Measurements from ENCODE around the gene SNAP91. TPM values are rescaled to one million over a fixed set of nuclear protein-coding genes. Genes with fewer than 3 reads are reported as not detected.
"Not testable (repeated sequence)": the region's sequence is repeated elsewhere in the genome, so short reads cannot be mapped to it uniquely, and the experiment has no call there.

Gene SNAP91
- total RNA-seq, 1 donor from 2014 or later = 1.5 TPM

- DNase-seq (ENCODE audit: low spot score) = no peak
- Mint-ChIP-seq H3K4me1 (ENCODE audit: unreplicated experiment) (peaks cover 9% of the 10 kb centered on the region), H3K27me3 (ENCODE audit: unreplicated experiment) (no peaks in the 10 kb centered on the region), H3K4me3 (ENCODE audit: unreplicated experiment) (no peak overlapping the region), H3K36me3 (ENCODE audit: low read depth, unreplicated experiment) (no peaks in the 10 kb centered on the region), H3K9me3 (ENCODE audit: unreplicated experiment) (no peaks in the 10 kb centered on the region), H3K27ac (ENCODE audit: unreplicated experiment) (no peak overlapping the region)
- TF ChIP-seq CTCF (IDR thresholded peaks at IDR 0.05; ENCODE audit: unreplicated experiment) = no peak
Observed at GRCh38 chr6:83636800-83637199, 72.1 kb downstream of the SNAP91 start.

GRCh38 chr6:83633609-83634008 is 75.3 kb downstream of the SNAP91 start:
- Mint-ChIP-seq H3K4me1 (ENCODE audit: unreplicated experiment) (peaks cover 9% of the 10 kb centered on the region), H3K36me3 (ENCODE audit: low read depth, unreplicated experiment) (no peaks in the 10 kb centered on the region), H3K9me3 (ENCODE audit: unreplicated experiment) (no peaks in the 10 kb centered on the region), H3K4me3 (ENCODE audit: unreplicated experiment) (no peak overlapping the region), H3K27ac (ENCODE audit: unreplicated experiment) (no peak overlapping the region), H3K27me3 (ENCODE audit: unreplicated experiment) (no peaks in the 10 kb centered on the region)
- no peak for DNase-seq (ENCODE audit: low spot score)
- no peak for TF ChIP-seq CTCF (IDR thresholded peaks at IDR 0.05; ENCODE audit: unreplicated experiment)

- Mint-ChIP-seq H3K4me1 (ENCODE audit: unreplicated experiment) (peaks cover 9% of the 10 kb centered on the region), H3K36me3 (ENCODE audit: low read depth, unreplicated experiment) (no peaks in the 10 kb centered on the region), H3K27me3 (ENCODE audit: unreplicated experiment) (no peaks in the 10 kb centered on the region), H3K4me3 (ENCODE audit: unreplicated experiment) (no peak overlapping the region), H3K27ac (ENCODE audit: unreplicated experiment) (no peak overlapping the region), H3K9me3 (ENCODE audit: unreplicated experiment) (no peaks in the 10 kb centered on the region)
- no peak for DNase-seq (ENCODE audit: low spot score)
- no peak for TF ChIP-seq CTCF (IDR thresholded peaks at IDR 0.05; ENCODE audit: unreplicated experiment)
Observed at GRCh38 chr6:83633149-83633548, 75.8 kb downstream of the SNAP91 start.

- not testable (repeated sequence) for H3K4me3 Mint-ChIP-seq (ENCODE audit: unreplicated experiment); H3K27ac Mint-ChIP-seq (ENCODE audit: unreplicated experiment); H3K4me1 Mint-ChIP-seq (ENCODE audit: unreplicated experiment); H3K36me3 Mint-ChIP-seq (ENCODE audit: low read depth, unreplicated experiment); H3K27me3 Mint-ChIP-seq (ENCODE audit: unreplicated experiment); H3K9me3 Mint-ChIP-seq (ENCODE audit: unreplicated experiment); DNase-seq (ENCODE audit: low spot score)
Observed at GRCh38 chr6:83629908-83630307, 79.0 kb downstream of the SNAP91 start.

GRCh38 chr6:83615025-83615999 is 93.6 kb downstream of the SNAP91 start:
- H3K27me3 Mint-ChIP-seq (ENCODE audit: unreplicated experiment) = no peaks in the 10 kb centered on the region
- TF ChIP-seq CTCF (IDR thresholded peaks at IDR 0.05; ENCODE audit: unreplicated experiment) = peak; percentile 91
- H3K36me3 Mint-ChIP-seq (ENCODE audit: low read depth, unreplicated experiment) = no peaks in the 10 kb centered on the region
- no peaks in the 10 kb centered on the region for H3K9me3 Mint-ChIP-seq (ENCODE audit: unreplicated experiment)
- DNase-seq (ENCODE audit: low spot score) = peak; percentile 8
- H3K4me1 Mint-ChIP-seq (ENCODE audit: unreplicated experiment) = no peaks in the 10 kb centered on the region
- H3K27ac Mint-ChIP-seq (ENCODE audit: unreplicated experiment) = no peak overlapping the region
- H3K4me3 Mint-ChIP-seq (ENCODE audit: unreplicated experiment) = no peak overlapping the region
